ENCODE measurements around the gene EHBP1. TPM values are rescaled to one million over a fixed set of nuclear protein-coding genes. Genes with fewer than 3 reads are reported as not detected.

EHBP1 gene
- total and polyA plus RNA-seq, 7 experiments from 2014 or later, result 12.3 to 31.5 (median 27.7) TPM

GRCh38 chr2:62826141-62826540 lies 120.6 kb downstream of the EHBP1 start:
- Histone ChIP-seq H3K36me3 (ENCODE audit: control insufficient read depth in 2 of 3, insufficient read depth in 3 of 3, low read length in 3 of 3) (peaks cover 0 to 13% (median 0%) of the 10 kb centered on the region in 3 experiments), H3K4me1 (ENCODE audit: control insufficient read depth in 2 of 2, insufficient read depth in 2 of 2, low read length in 2 of 2) (no peaks in the 10 kb centered on the region), H3K9me3 (ENCODE audit: control insufficient read depth in 2 of 3, low read length in 3 of 3) (no peaks in the 10 kb centered on the region), H3K27me3 (ENCODE audit: control insufficient read depth in 2 of 2, insufficient read depth in 2 of 2, low read length in 2 of 2) (no peaks in the 10 kb centered on the region), H3K27ac (ENCODE audit: low read depth, low read length) (no peak overlapping the region), H3K4me3 (ENCODE audit: low read length) (no peak overlapping the region)
- DNase-seq (no peak), ATAC-seq (no peak)
- Mint-ChIP-seq H3K4me1 (no peaks in the 10 kb centered on the region), H3K27me3 (no peaks in the 10 kb centered on the region), H3K4me3 (no peak overlapping the region), H3K36me3 (peaks cover 13 to 54% (median 45%) of the 10 kb centered on the region in 5 donors), H3K27ac (no peak overlapping the region), H3K9me3 (peaks cover 0 to 7% (median 4%) of the 10 kb centered on the region in 11 donors)
- intact Hi-C loops (cut with micrococcal nuclease), result no loop called here
- ChIA-PET POLR2A (no interaction called here), CTCF (no interaction called here)

DNA sequence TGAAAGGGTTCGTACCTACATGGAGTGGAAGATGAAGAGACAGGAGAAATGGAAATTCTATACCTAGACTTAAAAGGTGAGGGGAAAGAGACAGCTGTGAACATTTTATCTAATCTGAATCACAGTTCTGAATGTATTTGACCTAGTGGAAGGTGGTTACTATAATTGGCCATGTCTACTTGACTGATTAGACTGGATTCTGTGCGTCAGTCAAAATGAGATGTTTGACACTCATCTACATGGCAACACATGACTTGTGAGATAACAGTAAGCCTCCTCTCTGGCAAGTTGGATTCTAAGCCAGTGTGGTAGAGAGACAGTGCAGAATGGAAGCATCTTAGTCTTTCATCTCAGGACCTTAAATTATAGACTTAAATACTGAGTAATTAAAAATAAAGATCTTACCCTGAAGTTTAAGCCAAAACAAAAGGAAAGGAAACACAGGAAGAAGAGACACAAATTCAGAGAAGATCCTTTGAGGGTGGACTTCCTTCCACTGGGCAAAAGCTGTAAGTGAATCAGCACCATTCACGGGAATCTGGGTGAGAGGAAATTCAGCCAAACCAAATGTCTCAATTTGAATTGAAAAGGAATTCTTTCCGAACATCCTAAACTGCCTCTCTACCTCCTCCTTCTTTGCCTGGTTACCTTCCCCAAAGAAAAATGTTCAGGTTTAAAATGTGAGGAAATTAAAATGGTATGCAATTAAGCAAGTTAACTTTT lies 121.6 kb downstream of the EHBP1 start:
- CTCF ChIA-PET, result no interaction called here
- intact Hi-C loops (cut with micrococcal nuclease), result no loop called here
- Histone ChIP-seq H3K36me3 (ENCODE audit: control insufficient read depth in 2 of 3, insufficient read depth in 3 of 3, low read length in 3 of 3) (peaks cover 0 to 13% (median 0%) of the 10 kb centered on the region in 3 experiments), H3K4me1 (ENCODE audit: control insufficient read depth in 2 of 2, insufficient read depth in 2 of 2, low read length in 2 of 2) (no peaks in the 10 kb centered on the region), H3K27ac (ENCODE audit: low read depth, low read length) (no peak overlapping the region), H3K27me3 (ENCODE audit: control insufficient read depth in 2 of 2, insufficient read depth in 2 of 2, low read length in 2 of 2) (no peaks in the 10 kb centered on the region), H3K9me3 (ENCODE audit: control insufficient read depth in 2 of 3, low read length in 3 of 3) (no peaks in the 10 kb centered on the region), H3K4me3 (ENCODE audit: low read length) (no peak overlapping the region)
- ATAC-seq (no peak), DNase-seq (no peak)
- peaks cover 13 to 63% (median 55%) of the 10 kb centered on the region in 5 donors for H3K36me3 Mint-ChIP-seq
- H3K27ac Mint-ChIP-seq, result peak overlapping the region in 1 of 9 donors; percentile 1
- no peak overlapping the region for H3K4me3 Mint-ChIP-seq
- no peaks in the 10 kb centered on the region for H3K4me1 Mint-ChIP-seq
- peaks cover 0 to 7% (median 4%) of the 10 kb centered on the region in 11 donors for H3K9me3 Mint-ChIP-seq
- POLR2A ChIA-PET, result no interaction called here
- H3K27me3 Mint-ChIP-seq, result no peaks in the 10 kb centered on the region

DNA sequence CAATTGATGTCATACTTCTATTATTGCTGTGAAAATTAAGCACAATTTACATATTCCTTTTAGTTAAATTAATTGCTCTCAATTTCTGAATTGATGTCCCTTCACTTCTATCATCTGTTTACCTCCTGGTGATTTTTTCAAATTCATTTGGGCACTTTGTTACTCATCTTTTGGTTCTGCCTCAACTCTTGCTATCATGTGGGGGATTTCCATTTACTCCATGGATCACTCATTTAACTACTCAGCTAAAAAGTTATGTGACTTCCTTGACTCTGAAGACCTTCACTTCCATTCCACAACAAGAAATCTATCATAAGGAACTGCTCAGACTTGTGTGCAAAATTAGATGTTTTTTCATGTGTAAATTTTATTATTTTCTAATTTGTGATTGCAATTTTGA lies 126.2 kb downstream of the EHBP1 start:
- peaks cover 14 to 68% (median 57%) of the 10 kb centered on the region in 5 donors for H3K36me3 Mint-ChIP-seq
- H3K27me3 Mint-ChIP-seq, result no peaks in the 10 kb centered on the region
- peaks cover 0 to 4% (median 0%) of the 10 kb centered on the region in 3 experiments for H3K9me3 ChIP-seq (ENCODE audit: control insufficient read depth in 2 of 3, low read length in 3 of 3)
- intact Hi-C loops (cut with micrococcal nuclease), result no loop called here
- no peaks in the 10 kb centered on the region for H3K4me1 ChIP-seq (ENCODE audit: control insufficient read depth in 2 of 2, insufficient read depth in 2 of 2, low read length in 2 of 2)
- no peak for ATAC-seq
- CTCF ChIA-PET, result no interaction called here
- peaks cover 0 to 2% (median 0%) of the 10 kb centered on the region in 7 donors for H3K4me1 Mint-ChIP-seq
- POLR2A ChIA-PET, result no interaction called here
- H3K36me3 ChIP-seq (ENCODE audit: control insufficient read depth in 2 of 3, insufficient read depth in 3 of 3, low read length in 3 of 3), result peaks cover 0 to 17% (median 0%) of the 10 kb centered on the region in 3 experiments
- peaks cover 0 to 18% (median 7%) of the 10 kb centered on the region in 11 donors for H3K9me3 Mint-ChIP-seq
- H3K4me3 ChIP-seq (ENCODE audit: low read length), result no peak overlapping the region
- no peak overlapping the region for H3K27ac ChIP-seq (ENCODE audit: low read depth, low read length)
- no peak for DNase-seq
- H3K27me3 ChIP-seq (ENCODE audit: control insufficient read depth in 2 of 2, insufficient read depth in 2 of 2, low read length in 2 of 2), result no peaks in the 10 kb centered on the region
- H3K4me3 Mint-ChIP-seq, result no peak overlapping the region
- H3K27ac Mint-ChIP-seq, result no peak overlapping the region

- CTCF ChIA-PET, result no interaction called here
- Mint-ChIP-seq H3K4me3 (no peak overlapping the region), H3K36me3 (peaks cover 0 to 54% (median 42%) of the 10 kb centered on the region in 5 donors), H3K27ac (no peak overlapping the region), H3K9me3 (peaks cover 0 to 29% (median 9%) of the 10 kb centered on the region in 11 donors), H3K4me1 (no peaks in the 10 kb centered on the region), H3K27me3 (no peaks in the 10 kb centered on the region)
- no peaks in the 10 kb centered on the region for H3K36me3 ChIP-seq (ENCODE audit: control insufficient read depth in 2 of 3, insufficient read depth in 3 of 3, low read length in 3 of 3)
- DNase-seq (no peak), ATAC-seq (no peak)
- no peak overlapping the region for H3K27ac ChIP-seq (ENCODE audit: low read depth, low read length)
- POLR2A ChIA-PET, result no interaction called here
- no peaks in the 10 kb centered on the region for H3K27me3 ChIP-seq (ENCODE audit: control insufficient read depth in 2 of 2, insufficient read depth in 2 of 2, low read length in 2 of 2)
- intact Hi-C loops (cut with micrococcal nuclease), result no loop called here
- no peaks in the 10 kb centered on the region for H3K9me3 ChIP-seq (ENCODE audit: control insufficient read depth in 2 of 3, low read length in 3 of 3)
- no peak overlapping the region for H3K4me3 ChIP-seq (ENCODE audit: low read length)
- H3K4me1 ChIP-seq (ENCODE audit: control insufficient read depth in 2 of 2, insufficient read depth in 2 of 2, low read length in 2 of 2), result no peaks in the 10 kb centered on the region
Measured at GRCh38 chr2:62844311-62845090, 139.0 kb downstream of the EHBP1 start.

DNA sequence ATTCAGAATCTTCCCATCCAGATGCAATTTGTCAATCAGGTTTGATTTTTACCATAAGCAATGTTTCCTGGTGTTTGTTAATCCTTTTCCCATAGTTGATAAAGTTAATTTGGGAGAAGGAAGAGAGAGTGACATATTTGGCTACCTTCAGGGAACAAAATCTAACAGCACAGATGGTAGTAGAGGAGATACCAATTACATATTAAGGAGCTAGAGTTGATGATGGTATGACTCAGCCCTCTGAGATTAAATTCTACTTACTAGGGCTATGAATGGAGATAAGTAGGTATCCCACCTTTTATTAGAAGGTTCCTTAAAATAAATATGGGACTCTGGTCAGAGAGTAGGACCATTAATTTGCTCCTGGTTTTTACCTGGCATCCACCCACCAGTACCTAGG lies 139.7 kb downstream of the EHBP1 start:
- POLR2A ChIA-PET, result no interaction called here

GRCh38 chr2:62852254-62852653 lies 146.7 kb downstream of the EHBP1 start:
- Histone ChIP-seq H3K4me3 (ENCODE audit: low read length) (no peak overlapping the region), H3K36me3 (ENCODE audit: control insufficient read depth in 2 of 3, insufficient read depth in 3 of 3, low read length in 3 of 3) (no peaks in the 10 kb centered on the region), H3K9me3 (ENCODE audit: control insufficient read depth in 2 of 3, low read length in 3 of 3) (no peaks in the 10 kb centered on the region), H3K27ac (ENCODE audit: low read depth, low read length) (no peak overlapping the region), H3K27me3 (ENCODE audit: control insufficient read depth in 2 of 2, insufficient read depth in 2 of 2, low read length in 2 of 2) (no peaks in the 10 kb centered on the region), H3K4me1 (ENCODE audit: control insufficient read depth in 2 of 2, insufficient read depth in 2 of 2, low read length in 2 of 2) (no peaks in the 10 kb centered on the region)
- no peak for DNase-seq
- Mint-ChIP-seq H3K4me3 (no peak overlapping the region), H3K27me3 (no peaks in the 10 kb centered on the region), H3K27ac (no peak overlapping the region), H3K4me1 (no peaks in the 10 kb centered on the region), H3K9me3 (peaks cover 0 to 7% (median 2%) of the 10 kb centered on the region in 11 donors), H3K36me3 (peaks cover 2 to 64% (median 54%) of the 10 kb centered on the region in 5 donors)
- intact Hi-C loops (cut with micrococcal nuclease), result no loop called here
- ChIA-PET POLR2A (no interaction called here), CTCF (no interaction called here)
- ATAC-seq, result no peak

More for the DNA sequence above, 139.7 kb downstream of the EHBP1 start:
- Histone ChIP-seq H3K36me3 (ENCODE audit: control insufficient read depth in 2 of 3, insufficient read depth in 3 of 3, low read length in 3 of 3) (no peaks in the 10 kb centered on the region), H3K27me3 (ENCODE audit: control insufficient read depth in 2 of 2, insufficient read depth in 2 of 2, low read length in 2 of 2) (no peaks in the 10 kb centered on the region), H3K27ac (ENCODE audit: low read depth, low read length) (no peak overlapping the region), H3K9me3 (ENCODE audit: control insufficient read depth in 2 of 3, low read length in 3 of 3) (no peaks in the 10 kb centered on the region), H3K4me1 (ENCODE audit: control insufficient read depth in 2 of 2, insufficient read depth in 2 of 2, low read length in 2 of 2) (no peaks in the 10 kb centered on the region), H3K4me3 (ENCODE audit: low read length) (no peak overlapping the region)
- no peak overlapping the region for H3K27ac Mint-ChIP-seq
- H3K27me3 Mint-ChIP-seq, result no peaks in the 10 kb centered on the region
- CTCF ChIA-PET, result no interaction called here
- H3K4me1 Mint-ChIP-seq, result no peaks in the 10 kb centered on the region
- no peak for DNase-seq
- no peak for ATAC-seq
- H3K36me3 Mint-ChIP-seq, result peaks cover 0 to 61% (median 47%) of the 10 kb centered on the region in 5 donors
- intact Hi-C loops (cut with micrococcal nuclease), result no loop called here
- no peak overlapping the region for H3K4me3 Mint-ChIP-seq
- H3K9me3 Mint-ChIP-seq, result peaks cover 0 to 29% (median 9%) of the 10 kb centered on the region in 11 donors

Data from naive thymus-derived CD4-positive, alpha-beta T cell (primary cell).